ENCODE results near the gene C10orf67. TPM values are rescaled to one million over a fixed set of nuclear protein-coding genes. Genes with fewer than 3 reads are reported as not detected.
"Not testable (repeated sequence)": the region's sequence is repeated elsewhere in the genome, so short reads cannot be mapped to it uniquely, and the experiment has no call there.

The C10orf67 gene
- total RNA-seq = not detected in 2 replicates
- long read RNA-seq = 0 reads

DNA sequence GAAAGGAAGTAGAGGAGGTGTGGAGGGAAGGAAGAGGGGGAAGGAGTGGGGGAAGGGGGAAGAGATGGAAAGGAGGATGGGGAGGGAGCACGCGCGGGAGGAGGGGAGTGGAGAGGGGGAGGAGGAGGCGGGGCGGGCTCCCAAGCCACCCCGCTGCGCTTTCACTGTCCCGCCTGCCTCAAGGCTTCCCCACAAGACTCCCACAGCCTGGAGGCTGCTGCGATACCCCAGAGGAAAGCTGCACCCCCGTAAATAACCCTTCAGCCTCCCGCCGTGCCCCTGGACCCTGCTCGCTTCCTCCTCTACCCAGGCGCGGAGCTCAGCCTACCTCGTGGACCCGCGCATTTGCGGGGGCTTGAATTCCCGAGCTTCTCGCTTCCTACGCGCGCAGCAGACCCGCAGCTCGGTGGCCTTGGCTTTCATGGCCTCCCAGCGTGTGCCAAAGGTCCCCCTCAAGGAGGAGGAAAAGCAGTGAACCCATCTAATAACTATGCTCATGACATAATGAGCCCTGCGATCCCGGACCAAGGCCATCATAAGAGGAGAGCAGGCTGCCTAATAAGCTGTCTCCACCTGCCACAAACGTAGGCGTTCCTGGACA lies at the start of gene C10orf67:
TSS of gene C10orf67 (minus strand) at position 557 of the 601 bp plus-strand sequence. CDS start at position 534, 23 bp downstream.
- no peak for DNase-seq (ENCODE audit: extremely low spot score, unreplicated experiment)
- H3K36me3 Mint-ChIP-seq (ENCODE audit: unreplicated experiment) = no peaks in the 10 kb centered on the region
- no peak for TF ChIP-seq CTCF (IDR thresholded peaks at IDR 0.05)
- H3K9me3 Mint-ChIP-seq (ENCODE audit: unreplicated experiment) = no peaks in the 10 kb centered on the region
- peaks cover 26% of the 10 kb centered on the region for H3K4me1 Mint-ChIP-seq (ENCODE audit: unreplicated experiment)
- peak within 1 kb of the TSS; percentile 77 for H3K27ac Mint-ChIP-seq (ENCODE audit: unreplicated experiment)
- H3K4me3 Mint-ChIP-seq (ENCODE audit: unreplicated experiment) = peak within 1 kb of the TSS; percentile 83
- H3K27me3 Mint-ChIP-seq (ENCODE audit: unreplicated experiment) = no peaks in the 10 kb centered on the region

GRCh38 chr10:23391821-23392220 lies 47.2 kb upstream of the C10orf67 start:
- H3K4me1 Mint-ChIP-seq (ENCODE audit: unreplicated experiment) = no peaks in the 10 kb centered on the region
- H3K9me3 Mint-ChIP-seq (ENCODE audit: unreplicated experiment) = no peaks in the 10 kb centered on the region
- no peaks in the 10 kb centered on the region for H3K27me3 Mint-ChIP-seq (ENCODE audit: unreplicated experiment)
- no peak for DNase-seq (ENCODE audit: extremely low spot score, unreplicated experiment)
- H3K4me3 Mint-ChIP-seq (ENCODE audit: unreplicated experiment) = no peak overlapping the region
- H3K36me3 Mint-ChIP-seq (ENCODE audit: unreplicated experiment) = peaks cover 2% of the 10 kb centered on the region
- no peak overlapping the region for H3K27ac Mint-ChIP-seq (ENCODE audit: unreplicated experiment)
- no peak for TF ChIP-seq CTCF (IDR thresholded peaks at IDR 0.05)

GRCh38 chr10:23390809-23391208 lies 46.2 kb upstream of the C10orf67 start:
- TF ChIP-seq CTCF (IDR thresholded peaks at IDR 0.05) = no peak
- Mint-ChIP-seq H3K9me3 (ENCODE audit: unreplicated experiment) (no peaks in the 10 kb centered on the region), H3K4me3 (ENCODE audit: unreplicated experiment) (no peak overlapping the region), H3K36me3 (ENCODE audit: unreplicated experiment) (peaks cover 2% of the 10 kb centered on the region), H3K27me3 (ENCODE audit: unreplicated experiment) (no peaks in the 10 kb centered on the region), H3K27ac (ENCODE audit: unreplicated experiment) (no peak overlapping the region), H3K4me1 (ENCODE audit: unreplicated experiment) (no peaks in the 10 kb centered on the region)
- DNase-seq (ENCODE audit: extremely low spot score, unreplicated experiment) = no peak

- H3K4me3 Mint-ChIP-seq (ENCODE audit: unreplicated experiment) = not testable (repeated sequence)
These were observed 45.8 kb upstream of the C10orf67 start for GRCh38 chr10:23390408-23390807.

DNA sequence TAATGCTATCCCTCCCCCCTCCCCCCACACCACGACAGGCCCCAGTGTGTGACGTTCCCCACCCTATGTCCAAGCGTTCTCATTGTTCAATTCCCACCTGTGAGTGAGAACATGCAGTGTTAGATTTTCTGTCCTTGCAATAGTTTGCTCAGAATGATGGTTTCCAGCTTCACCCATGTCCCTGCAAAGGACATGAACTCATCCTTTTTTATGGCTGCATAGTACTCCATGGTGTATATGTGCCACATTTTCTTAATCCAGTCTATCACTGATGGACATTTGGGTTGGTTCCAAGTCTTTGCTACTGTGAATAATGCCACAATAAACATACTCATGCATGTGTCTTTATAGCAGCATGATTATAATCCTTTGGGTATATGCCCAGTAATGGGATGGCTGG lies 42.9 kb upstream of the C10orf67 start:
- H3K4me1 Mint-ChIP-seq (ENCODE audit: unreplicated experiment); H3K4me3 Mint-ChIP-seq (ENCODE audit: unreplicated experiment); DNase-seq (ENCODE audit: extremely low spot score, unreplicated experiment); H3K36me3 Mint-ChIP-seq (ENCODE audit: unreplicated experiment); H3K27me3 Mint-ChIP-seq (ENCODE audit: unreplicated experiment); H3K9me3 Mint-ChIP-seq (ENCODE audit: unreplicated experiment); H3K27ac Mint-ChIP-seq (ENCODE audit: unreplicated experiment): not testable (repeated sequence)

More at GRCh38 chr10:23390408-23390807, 45.8 kb upstream of the C10orf67 start:
- not testable (repeated sequence) for H3K4me1 Mint-ChIP-seq (ENCODE audit: unreplicated experiment); H3K27me3 Mint-ChIP-seq (ENCODE audit: unreplicated experiment); H3K9me3 Mint-ChIP-seq (ENCODE audit: unreplicated experiment); H3K36me3 Mint-ChIP-seq (ENCODE audit: unreplicated experiment); H3K27ac Mint-ChIP-seq (ENCODE audit: unreplicated experiment); DNase-seq (ENCODE audit: extremely low spot score, unreplicated experiment)

- no peak overlapping the region for H3K27ac Mint-ChIP-seq (ENCODE audit: unreplicated experiment)
- H3K27me3 Mint-ChIP-seq (ENCODE audit: unreplicated experiment) = no peaks in the 10 kb centered on the region
- no peaks in the 10 kb centered on the region for H3K36me3 Mint-ChIP-seq (ENCODE audit: unreplicated experiment)
- H3K4me1 Mint-ChIP-seq (ENCODE audit: unreplicated experiment) = no peaks in the 10 kb centered on the region
- DNase-seq (ENCODE audit: extremely low spot score, unreplicated experiment) = no peak
- H3K9me3 Mint-ChIP-seq (ENCODE audit: unreplicated experiment) = no peaks in the 10 kb centered on the region
- H3K4me3 Mint-ChIP-seq (ENCODE audit: unreplicated experiment) = no peak overlapping the region
- no peak for TF ChIP-seq CTCF (IDR thresholded peaks at IDR 0.05)
These were observed 41.5 kb upstream of the C10orf67 start for GRCh38 chr10:23386052-23386451.
